Mammary epithelial cell (primary cell): ENCODE results near the gene DMXL2.

Source experiments
- EZH2 ChIP-seq: IDR thresholded peaks from 2 replicates; pipeline ENCODE4 v1.6.1; 2012; ENCODE audit warnings: low read length, inconsistent platforms, borderline replicate concordance
- TF ChIP-seq, protein P1 (sequence below), 2 donors: IDR thresholded peaks in 1 of 2; conservative IDR thresholded peaks in 1 of 2; 2 replicates each; pipeline ENCODE4 v1.5.1; 2011 to 2012; ENCODE audit warnings: inconsistent platforms in 2 of 2, low read length in 2 of 2, mild to moderate bottlenecking in 2 of 2, control low read depth in 1 of 2, low read depth in 1 of 2; ENCODE audit not compliant: insufficient read depth in 1 of 2; ENCODE audit errors: extremely low read depth in 1 of 2

GRCh38 chr15:51647128-51647562 lies 24.6 kb upstream of the DMXL2 start:
- TF ChIP-seq, protein P1, sequence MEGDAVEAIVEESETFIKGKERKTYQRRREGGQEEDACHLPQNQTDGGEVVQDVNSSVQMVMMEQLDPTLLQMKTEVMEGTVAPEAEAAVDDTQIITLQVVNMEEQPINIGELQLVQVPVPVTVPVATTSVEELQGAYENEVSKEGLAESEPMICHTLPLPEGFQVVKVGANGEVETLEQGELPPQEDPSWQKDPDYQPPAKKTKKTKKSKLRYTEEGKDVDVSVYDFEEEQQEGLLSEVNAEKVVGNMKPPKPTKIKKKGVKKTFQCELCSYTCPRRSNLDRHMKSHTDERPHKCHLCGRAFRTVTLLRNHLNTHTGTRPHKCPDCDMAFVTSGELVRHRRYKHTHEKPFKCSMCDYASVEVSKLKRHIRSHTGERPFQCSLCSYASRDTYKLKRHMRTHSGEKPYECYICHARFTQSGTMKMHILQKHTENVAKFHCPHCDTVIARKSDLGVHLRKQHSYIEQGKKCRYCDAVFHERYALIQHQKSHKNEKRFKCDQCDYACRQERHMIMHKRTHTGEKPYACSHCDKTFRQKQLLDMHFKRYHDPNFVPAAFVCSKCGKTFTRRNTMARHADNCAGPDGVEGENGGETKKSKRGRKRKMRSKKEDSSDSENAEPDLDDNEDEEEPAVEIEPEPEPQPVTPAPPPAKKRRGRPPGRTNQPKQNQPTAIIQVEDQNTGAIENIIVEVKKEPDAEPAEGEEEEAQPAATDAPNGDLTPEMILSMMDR (conservative IDR thresholded peaks at IDR 0.05 in 1 of 2, IDR thresholded peaks at IDR 0.05 in 1 of 2; ENCODE audit: extremely low read depth in 1 of 2, insufficient read depth in 1 of 2, low read depth in 1 of 2, low read length in 2 of 2), result no peak
- TF ChIP-seq EZH2, result no peak
